ENCODE measurements around the gene C11orf68. TPM values are rescaled to one million over a fixed set of nuclear protein-coding genes. Genes with fewer than 3 reads are reported as not detected.

The C11orf68 gene
- total and polyA plus RNA-seq, 2 of the 8 experiments (the other 6 are each of a cell fraction or from before 2014, with no cell fraction given) = 24.0 to 51.2 TPM

GRCh38 chr11:65868076-65868667, 50.7 kb downstream of the C11orf68 start (continued):
- TF ChIP-seq ZNF274 (IDR thresholded peaks at IDR 0.05; ENCODE audit: borderline replicate concordance, extremely low read depth, low read length) (no peak), SIX5 (IDR thresholded peaks at IDR 0.05; ENCODE audit: low read depth, low read length) (peak; percentile 96), EGR1 (IDR thresholded peaks at IDR 0.05; ENCODE audit: borderline replicate concordance, low read depth, low read length) (no peak), MAX (IDR thresholded peaks at IDR 0.05) (no peak), SRF (IDR thresholded peaks at IDR 0.05; ENCODE audit: low read depth, low read length) (no peak), SP1 (IDR thresholded peaks at IDR 0.05; ENCODE audit: low read depth, low read length) (no peak), CEBPB (IDR thresholded peaks at IDR 0.05; ENCODE audit: low read depth, low read length) (no peak), NRF1 (IDR thresholded peaks at IDR 0.05; ENCODE audit: low read depth, low read length) (no peak)
- TF ChIP-seq, protein P1, sequence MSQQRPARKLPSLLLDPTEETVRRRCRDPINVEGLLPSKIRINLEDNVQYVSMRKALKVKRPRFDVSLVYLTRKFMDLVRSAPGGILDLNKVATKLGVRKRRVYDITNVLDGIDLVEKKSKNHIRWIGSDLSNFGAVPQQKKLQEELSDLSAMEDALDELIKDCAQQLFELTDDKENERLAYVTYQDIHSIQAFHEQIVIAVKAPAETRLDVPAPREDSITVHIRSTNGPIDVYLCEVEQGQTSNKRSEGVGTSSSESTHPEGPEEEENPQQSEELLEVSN (IDR thresholded peaks at IDR 0.05) = no peak
